GM23338 (cell line): ENCODE measurements around the gene FOXK2. TPM values are rescaled to one million over a fixed set of nuclear protein-coding genes. Genes with fewer than 3 reads are reported as not detected.

Source experiments
- ATAC-seq: fragments of 200-7000 bp; cut with Tn5 transposase; 3 replicates; pipeline ENCODE4 v1.9.1; 2020
- DNase-seq: peaks from one replicate; pipeline ENCODE4 v3.0.0-alpha.2; 2015; ENCODE audit warnings: low spot score
- H2AFZ ChIP-seq: fragments of 200-600 bp; sonication (generic); 2 replicates; pipeline ENCODE4 v1.8.0; 2016; ENCODE audit warnings: antibody characterized with exemption, mild to moderate bottlenecking, moderate library complexity
- H3F3A ChIP-seq: fragments of 200-600 bp; sonication (generic); replicated peaks from 2 replicates; pipeline ENCODE4 v1.8.0; 2017; ENCODE audit warnings: antibody characterized with exemption, mixed run types, low read depth
- H3K27ac ChIP-seq: fragments of 200-600 bp; sonication (generic); 2 replicates; pipeline ENCODE4 v1.6.1; 2016; ENCODE audit warnings: low read depth
- H3K27me3 ChIP-seq: fragments of 200-600 bp; sonication (generic); 2 replicates; pipeline ENCODE4 v1.8.0; 2016; ENCODE audit warnings: mild to moderate bottlenecking, mixed run types, moderate library complexity; ENCODE audit not compliant: insufficient read depth
- H3K36me3 ChIP-seq: fragments of 200-600 bp; sonication (generic); 2 replicates; pipeline ENCODE4 v1.8.0; 2016; ENCODE audit warnings: mild to moderate bottlenecking; ENCODE audit not compliant: insufficient read depth
- H3K4me1 ChIP-seq: fragments of 200-600 bp; sonication (generic); 2 replicates; pipeline ENCODE4 v1.8.0; 2016; ENCODE audit warnings: mild to moderate bottlenecking, moderate library complexity; ENCODE audit not compliant: insufficient read depth
- H3K4me2 ChIP-seq: fragments of 200-600 bp; sonication (generic); 2 replicates; pipeline ENCODE4 v1.7.1; 2017; ENCODE audit warnings: mixed run types
- H3K4me3 ChIP-seq: fragments of 200-600 bp; sonication (generic); 2 replicates; pipeline ENCODE4 v1.6.1; 2016; ENCODE audit warnings: mixed run types
- H3K79me2 ChIP-seq: fragments of 200-600 bp; sonication (generic); replicated peaks from 2 replicates; pipeline ENCODE4 v1.8.0; 2017; ENCODE audit warnings: mild to moderate bottlenecking; ENCODE audit not compliant: insufficient read depth
- H3K9me2 ChIP-seq: fragments of 200-600 bp; sonication (generic); 2 replicates; pipeline ENCODE4 v1.8.0; 2017; ENCODE audit not compliant: insufficient read depth
- H4K20me1 ChIP-seq: fragments of 200-600 bp; sonication (generic); replicated peaks from 2 replicates; pipeline ENCODE4 v1.8.0; 2017; ENCODE audit warnings: mild to moderate bottlenecking; ENCODE audit not compliant: insufficient read depth
- H3K27ac Mint-ChIP-seq: 2 replicates; pipeline ENCODE4 v1.8.0; 2020; ENCODE audit warnings: inconsistent platforms, mild to moderate bottlenecking, moderate library complexity, mixed read lengths
- H3K27me3 Mint-ChIP-seq: 3 replicates; pipeline ENCODE4 v1.8.0; 2022; ENCODE audit warnings: low read depth, mild to moderate bottlenecking, moderate library complexity, mixed read lengths, inconsistent platforms; ENCODE audit not compliant: insufficient read depth, poor library complexity
- H3K36me3 Mint-ChIP-seq: 3 replicates; pipeline ENCODE4 v1.8.0; 2021; ENCODE audit warnings: low read depth, mild to moderate bottlenecking, inconsistent platforms, moderate library complexity, mixed read lengths
- H3K4me1 Mint-ChIP-seq: 3 replicates; pipeline ENCODE4 v1.8.0; 2020; ENCODE audit warnings: mild to moderate bottlenecking, inconsistent platforms, mixed read lengths
- H3K4me3 Mint-ChIP-seq: 3 replicates; pipeline ENCODE4 v1.8.0; 2021; ENCODE audit warnings: moderate library complexity, mild to moderate bottlenecking, inconsistent platforms, mixed read lengths
- H3K9me3 Mint-ChIP-seq: 3 replicates; pipeline ENCODE4 v1.8.0; 2020; ENCODE audit warnings: moderate library complexity, mild to moderate bottlenecking, inconsistent platforms, mixed read lengths
- CREB1 ChIP-seq: fragments of 250-450 bp; sonication (Bioruptor Pico); IDR thresholded peaks from 2 replicates; pipeline ENCODE4 v1.5.0; 2020; ENCODE audit warnings: low read depth, mild to moderate bottlenecking, moderate library complexity
- EZH2 ChIP-seq: fragments of 200-600 bp; sonication (generic); IDR thresholded peaks from one replicate; pipeline ENCODE4 v1.8.0; 2017; ENCODE audit warnings: antibody characterized with exemption, mild to moderate bottlenecking, low read depth; ENCODE audit not compliant: unreplicated experiment
- EZH2phosphoT487 ChIP-seq: fragments of 200-600 bp; sonication (generic); IDR thresholded peaks from one replicate; pipeline ENCODE4 v1.8.1; 2018; ENCODE audit warnings: antibody characterized with exemption; ENCODE audit not compliant: unreplicated experiment
- NANOG ChIP-seq: IDR thresholded peaks from 2 replicates; pipeline ENCODE4 v1.6.1; 2016; ENCODE audit warnings: antibody characterized with exemption, borderline replicate concordance
- POLR2AphosphoS5 ChIP-seq: IDR thresholded peaks from 2 replicates; pipeline ENCODE4 v1.6.1; 2016; ENCODE audit warnings: antibody characterized with exemption, low read depth
- STAT1 ChIP-seq: IDR thresholded peaks from one replicate; pipeline ENCODE4 v1.6.1; 2016; ENCODE audit warnings: antibody characterized with exemption; ENCODE audit not compliant: unreplicated experiment
- ZNF114 ChIP-seq: fragments of 250-450 bp; sonication (Bioruptor Pico); IDR thresholded peaks from 2 replicates; pipeline ENCODE4 v1.5.0; 2020; ENCODE audit warnings: mild to moderate bottlenecking, moderate library complexity
- ZNF331 ChIP-seq: fragments of 250-450 bp; sonication (Bioruptor Pico); IDR thresholded peaks from 2 replicates; pipeline ENCODE4 v1.5.0; 2020; ENCODE audit warnings: low read depth, mild to moderate bottlenecking, moderate library complexity
- polyA plus RNA-seq: library from polyadenylated mRNA; unstranded; fragments of >200 nt; fragmentation: Nextera tagmentation; extraction: Ambion mirVana; gene quantifications from 2 replicates; pipeline ENCODE4 v1.2.1, GENCODE V29; 2016
- total RNA-seq: library from RNA; depleted of rRNA; stranded (reverse); fragments of >200 nt; shearing (Covaris generic); gene quantifications from 2 replicates; pipeline ENCODE4 v1.2.3, GENCODE V29; 2014
- TF ChIP-seq, protein P1 (sequence below): fragments of 250-450 bp; sonication (Bioruptor Pico); IDR thresholded peaks from 2 replicates; pipeline ENCODE4 v1.5.0; 2020; ENCODE audit warnings: mild to moderate bottlenecking, moderate library complexity
- TF ChIP-seq, protein P2 (sequence below), 2 experiments: fragments of 200-600 bp in 1 of 2; sonication (generic) in 1 of 2; conservative IDR thresholded peaks; 2 replicates each; pipeline versions ENCODE4 v1.5.1 to v1.6.1; 2016 to 2017; ENCODE audit warnings: antibody characterized with exemption in 2 of 2, low read depth in 2 of 2, mild to moderate bottlenecking in 2 of 2, moderate library complexity in 1 of 2
- TF ChIP-seq, protein P3 (sequence below): IDR thresholded peaks from one replicate; pipeline ENCODE4 v1.6.1; 2018; ENCODE audit warnings: antibody characterized with exemption; ENCODE audit not compliant: unreplicated experiment

FOXK2 gene
- total and polyA plus RNA-seq, 2 experiments from 2014 or later = 12.3 to 66.0 TPM

DNA sequence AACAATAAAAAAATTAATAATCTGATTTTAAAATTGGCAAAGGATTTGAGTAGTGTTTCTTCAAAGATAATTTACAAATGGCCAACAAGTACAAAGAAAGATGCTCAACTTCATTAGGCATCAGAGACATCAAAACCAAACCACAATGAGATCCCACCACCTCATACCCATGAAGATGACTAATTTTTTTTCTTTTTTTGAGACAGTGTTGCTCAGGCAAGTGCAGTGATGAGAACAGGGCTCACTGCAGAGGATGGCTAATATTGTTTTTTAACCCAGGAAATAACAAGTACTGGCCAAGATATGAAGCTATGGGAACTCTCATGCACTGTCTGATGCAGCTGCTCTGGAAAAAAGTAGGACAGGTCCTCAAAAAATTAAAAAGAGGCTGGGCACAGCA is 113.8 kb downstream of the FOXK2 start (continued):
- TF ChIP-seq EZH2 (no peak), NANOG (no peak)

DNA sequence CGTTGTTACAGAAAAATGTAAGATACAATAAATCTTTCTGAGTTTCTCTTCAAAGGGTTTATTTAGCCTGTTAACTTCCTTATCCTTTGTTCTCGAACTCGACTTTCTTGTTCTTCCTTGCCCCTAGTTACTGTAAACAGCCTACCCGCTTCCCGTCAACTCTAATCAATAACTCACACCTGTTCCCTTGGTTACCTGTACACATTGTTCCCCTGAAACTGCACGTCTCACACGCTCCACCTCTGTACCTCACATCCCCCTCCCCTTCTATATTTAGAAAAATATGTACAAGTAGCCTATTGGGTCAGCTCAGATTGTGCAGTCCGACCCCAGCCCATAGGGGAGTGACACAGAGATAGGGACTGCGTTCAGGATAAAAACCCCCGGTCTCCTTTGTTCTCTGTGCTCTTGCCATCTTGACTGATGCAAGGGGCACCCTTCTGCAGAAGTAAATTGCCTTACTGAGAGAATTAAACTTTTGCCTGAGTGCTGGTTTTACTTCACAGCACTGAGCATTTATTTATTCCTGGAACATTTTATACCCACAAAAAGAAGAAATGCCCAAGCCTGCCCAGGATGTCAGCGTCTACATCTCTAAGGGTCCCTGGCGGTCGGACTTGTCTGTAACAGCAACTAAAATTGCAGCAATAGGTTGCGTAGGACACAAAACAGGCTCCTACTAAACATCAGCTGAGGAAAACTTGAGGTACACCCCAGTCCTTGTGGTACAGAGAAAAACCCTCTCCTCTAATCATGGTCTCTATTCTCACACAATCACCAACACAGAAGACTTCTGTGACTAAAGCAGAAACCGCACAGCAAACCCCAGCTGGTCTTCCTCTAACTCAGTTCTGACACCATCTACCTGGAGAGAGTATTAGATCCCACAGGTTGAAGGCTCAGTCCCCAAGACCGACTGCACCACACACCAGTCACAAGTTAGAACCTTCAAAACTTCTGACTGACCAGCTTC is 117.4 kb downstream of the FOXK2 start:
- H3K27ac ChIP-seq = 0 out of 2 replicates have a peak overlapping the region, but pooled peaks have one; percentile 39
- ATAC-seq (no peak), DNase-seq (no peak)

More for the DNA sequence above, 117.4 kb downstream of the FOXK2 start:
- H3K9me2 ChIP-seq = no peaks in the 10 kb centered on the region
- H2AFZ ChIP-seq = no peak overlapping the region
- Mint-ChIP-seq H3K36me3 (peaks cover 55% of the 10 kb centered on the region), H3K4me1 (no peaks in the 10 kb centered on the region), H3K9me3 (peaks cover 3% of the 10 kb centered on the region; the same call in 2 of the 3 replicates), H3K4me3 (no peak overlapping the region), H3K27me3 (peaks cover 2% of the 10 kb centered on the region), H3K27ac (peak overlapping the region; percentile 16; the same call in 1 of the 2 replicates)
- peaks cover 94% of the 10 kb centered on the region for H3K79me2 ChIP-seq
- no peak overlapping the region for H3K4me2 ChIP-seq
- TF ChIP-seq EZH2phosphoT487 (no peak), EZH2 (no peak), NANOG (no peak), ZNF114 (CRISPR knock-in tag) (no peak), STAT1 (no peak), CREB1 (CRISPR knock-in tag) (no peak), ZNF331 (CRISPR knock-in tag) (no peak), POLR2AphosphoS5 (no peak)
- TF ChIP-seq, protein P1, sequence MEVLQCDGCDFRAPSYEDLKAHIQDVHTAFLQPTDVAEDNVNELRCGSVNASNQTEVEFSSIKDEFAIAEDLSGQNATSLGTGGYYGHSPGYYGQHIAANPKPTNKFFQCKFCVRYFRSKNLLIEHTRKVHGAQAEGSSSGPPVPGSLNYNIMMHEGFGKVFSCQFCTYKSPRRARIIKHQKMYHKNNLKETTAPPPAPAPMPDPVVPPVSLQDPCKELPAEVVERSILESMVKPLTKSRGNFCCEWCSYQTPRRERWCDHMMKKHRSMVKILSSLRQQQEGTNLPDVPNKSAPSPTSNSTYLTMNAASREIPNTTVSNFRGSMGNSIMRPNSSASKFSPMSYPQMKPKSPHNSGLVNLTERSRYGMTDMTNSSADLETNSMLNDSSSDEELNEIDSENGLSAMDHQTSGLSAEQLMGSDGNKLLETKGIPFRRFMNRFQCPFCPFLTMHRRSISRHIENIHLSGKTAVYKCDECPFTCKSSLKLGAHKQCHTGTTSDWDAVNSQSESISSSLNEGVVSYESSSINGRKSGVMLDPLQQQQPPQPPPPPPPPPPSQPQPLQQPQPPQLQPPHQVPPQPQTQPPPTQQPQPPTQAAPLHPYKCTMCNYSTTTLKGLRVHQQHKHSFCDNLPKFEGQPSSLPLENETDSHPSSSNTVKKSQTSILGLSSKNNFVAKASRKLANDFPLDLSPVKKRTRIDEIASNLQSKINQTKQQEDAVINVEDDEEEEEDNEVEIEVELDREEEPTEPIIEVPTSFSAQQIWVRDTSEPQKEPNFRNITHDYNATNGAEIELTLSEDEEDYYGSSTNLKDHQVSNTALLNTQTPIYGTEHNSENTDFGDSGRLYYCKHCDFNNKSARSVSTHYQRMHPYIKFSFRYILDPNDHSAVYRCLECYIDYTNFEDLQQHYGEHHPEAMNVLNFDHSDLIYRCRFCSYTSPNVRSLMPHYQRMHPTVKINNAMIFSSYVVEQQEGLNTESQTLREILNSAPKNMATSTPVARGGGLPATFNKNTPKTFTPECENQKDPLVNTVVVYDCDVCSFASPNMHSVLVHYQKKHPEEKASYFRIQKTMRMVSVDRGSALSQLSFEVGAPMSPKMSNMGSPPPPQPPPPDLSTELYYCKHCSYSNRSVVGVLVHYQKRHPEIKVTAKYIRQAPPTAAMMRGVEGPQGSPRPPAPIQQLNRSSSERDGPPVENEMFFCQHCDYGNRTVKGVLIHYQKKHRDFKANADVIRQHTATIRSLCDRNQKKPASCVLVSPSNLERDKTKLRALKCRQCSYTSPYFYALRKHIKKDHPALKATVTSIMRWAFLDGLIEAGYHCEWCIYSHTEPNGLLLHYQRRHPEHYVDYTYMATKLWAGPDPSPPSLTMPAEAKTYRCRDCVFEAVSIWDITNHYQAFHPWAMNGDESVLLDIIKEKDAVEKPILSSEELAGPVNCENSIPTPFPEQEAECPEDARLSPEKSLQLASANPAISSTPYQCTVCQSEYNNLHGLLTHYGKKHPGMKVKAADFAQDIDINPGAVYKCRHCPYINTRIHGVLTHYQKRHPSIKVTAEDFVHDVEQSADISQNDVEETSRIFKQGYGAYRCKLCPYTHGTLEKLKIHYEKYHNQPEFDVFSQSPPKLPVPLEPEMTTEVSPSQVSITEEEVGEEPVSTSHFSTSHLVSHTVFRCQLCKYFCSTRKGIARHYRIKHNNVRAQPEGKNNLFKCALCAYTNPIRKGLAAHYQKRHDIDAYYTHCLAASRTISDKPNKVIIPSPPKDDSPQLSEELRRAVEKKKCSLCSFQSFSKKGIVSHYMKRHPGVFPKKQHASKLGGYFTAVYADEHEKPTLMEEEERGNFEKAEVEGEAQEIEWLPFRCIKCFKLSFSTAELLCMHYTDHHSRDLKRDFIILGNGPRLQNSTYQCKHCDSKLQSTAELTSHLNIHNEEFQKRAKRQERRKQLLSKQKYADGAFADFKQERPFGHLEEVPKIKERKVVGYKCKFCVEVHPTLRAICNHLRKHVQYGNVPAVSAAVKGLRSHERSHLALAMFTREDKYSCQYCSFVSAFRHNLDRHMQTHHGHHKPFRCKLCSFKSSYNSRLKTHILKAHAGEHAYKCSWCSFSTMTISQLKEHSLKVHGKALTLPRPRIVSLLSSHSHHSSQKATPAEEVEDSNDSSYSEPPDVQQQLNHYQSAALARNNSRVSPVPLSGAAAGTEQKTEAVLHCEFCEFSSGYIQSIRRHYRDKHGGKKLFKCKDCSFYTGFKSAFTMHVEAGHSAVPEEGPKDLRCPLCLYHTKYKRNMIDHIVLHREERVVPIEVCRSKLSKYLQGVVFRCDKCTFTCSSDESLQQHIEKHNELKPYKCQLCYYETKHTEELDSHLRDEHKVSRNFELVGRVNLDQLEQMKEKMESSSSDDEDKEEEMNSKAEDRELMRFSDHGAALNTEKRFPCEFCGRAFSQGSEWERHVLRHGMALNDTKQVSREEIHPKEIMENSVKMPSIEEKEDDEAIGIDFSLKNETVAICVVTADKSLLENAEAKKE (CRISPR knock-in tag) = no peak
- TF ChIP-seq, protein P2, sequence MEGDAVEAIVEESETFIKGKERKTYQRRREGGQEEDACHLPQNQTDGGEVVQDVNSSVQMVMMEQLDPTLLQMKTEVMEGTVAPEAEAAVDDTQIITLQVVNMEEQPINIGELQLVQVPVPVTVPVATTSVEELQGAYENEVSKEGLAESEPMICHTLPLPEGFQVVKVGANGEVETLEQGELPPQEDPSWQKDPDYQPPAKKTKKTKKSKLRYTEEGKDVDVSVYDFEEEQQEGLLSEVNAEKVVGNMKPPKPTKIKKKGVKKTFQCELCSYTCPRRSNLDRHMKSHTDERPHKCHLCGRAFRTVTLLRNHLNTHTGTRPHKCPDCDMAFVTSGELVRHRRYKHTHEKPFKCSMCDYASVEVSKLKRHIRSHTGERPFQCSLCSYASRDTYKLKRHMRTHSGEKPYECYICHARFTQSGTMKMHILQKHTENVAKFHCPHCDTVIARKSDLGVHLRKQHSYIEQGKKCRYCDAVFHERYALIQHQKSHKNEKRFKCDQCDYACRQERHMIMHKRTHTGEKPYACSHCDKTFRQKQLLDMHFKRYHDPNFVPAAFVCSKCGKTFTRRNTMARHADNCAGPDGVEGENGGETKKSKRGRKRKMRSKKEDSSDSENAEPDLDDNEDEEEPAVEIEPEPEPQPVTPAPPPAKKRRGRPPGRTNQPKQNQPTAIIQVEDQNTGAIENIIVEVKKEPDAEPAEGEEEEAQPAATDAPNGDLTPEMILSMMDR (conservative IDR thresholded peaks at IDR 0.05; ENCODE audit: low read depth in 2 of 2) = no peak
- TF ChIP-seq, protein P3, sequence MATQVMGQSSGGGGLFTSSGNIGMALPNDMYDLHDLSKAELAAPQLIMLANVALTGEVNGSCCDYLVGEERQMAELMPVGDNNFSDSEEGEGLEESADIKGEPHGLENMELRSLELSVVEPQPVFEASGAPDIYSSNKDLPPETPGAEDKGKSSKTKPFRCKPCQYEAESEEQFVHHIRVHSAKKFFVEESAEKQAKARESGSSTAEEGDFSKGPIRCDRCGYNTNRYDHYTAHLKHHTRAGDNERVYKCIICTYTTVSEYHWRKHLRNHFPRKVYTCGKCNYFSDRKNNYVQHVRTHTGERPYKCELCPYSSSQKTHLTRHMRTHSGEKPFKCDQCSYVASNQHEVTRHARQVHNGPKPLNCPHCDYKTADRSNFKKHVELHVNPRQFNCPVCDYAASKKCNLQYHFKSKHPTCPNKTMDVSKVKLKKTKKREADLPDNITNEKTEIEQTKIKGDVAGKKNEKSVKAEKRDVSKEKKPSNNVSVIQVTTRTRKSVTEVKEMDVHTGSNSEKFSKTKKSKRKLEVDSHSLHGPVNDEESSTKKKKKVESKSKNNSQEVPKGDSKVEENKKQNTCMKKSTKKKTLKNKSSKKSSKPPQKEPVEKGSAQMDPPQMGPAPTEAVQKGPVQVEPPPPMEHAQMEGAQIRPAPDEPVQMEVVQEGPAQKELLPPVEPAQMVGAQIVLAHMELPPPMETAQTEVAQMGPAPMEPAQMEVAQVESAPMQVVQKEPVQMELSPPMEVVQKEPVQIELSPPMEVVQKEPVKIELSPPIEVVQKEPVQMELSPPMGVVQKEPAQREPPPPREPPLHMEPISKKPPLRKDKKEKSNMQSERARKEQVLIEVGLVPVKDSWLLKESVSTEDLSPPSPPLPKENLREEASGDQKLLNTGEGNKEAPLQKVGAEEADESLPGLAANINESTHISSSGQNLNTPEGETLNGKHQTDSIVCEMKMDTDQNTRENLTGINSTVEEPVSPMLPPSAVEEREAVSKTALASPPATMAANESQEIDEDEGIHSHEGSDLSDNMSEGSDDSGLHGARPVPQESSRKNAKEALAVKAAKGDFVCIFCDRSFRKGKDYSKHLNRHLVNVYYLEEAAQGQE = no peak
- no peaks in the 10 kb centered on the region; the same call in 1 of the 2 replicates for H3K36me3 ChIP-seq
- no peaks in the 10 kb centered on the region for H3K4me1 ChIP-seq
- H3K27me3 ChIP-seq = no peaks in the 10 kb centered on the region
- 0 out of 2 replicates have a peak, but pooled peaks cover 4% of the 10 kb centered on the region for H3F3A ChIP-seq
- no peak overlapping the region for H3K4me3 ChIP-seq
- peaks cover 37% of the 10 kb centered on the region for H4K20me1 ChIP-seq
